ENCODE results near the gene ITGAX. TPM values are rescaled to one million over a fixed set of nuclear protein-coding genes. Genes with fewer than 3 reads are reported as not detected.

The ITGAX gene
- total RNA-seq, 1 experiment from 2014 or later: not detected

DNA sequence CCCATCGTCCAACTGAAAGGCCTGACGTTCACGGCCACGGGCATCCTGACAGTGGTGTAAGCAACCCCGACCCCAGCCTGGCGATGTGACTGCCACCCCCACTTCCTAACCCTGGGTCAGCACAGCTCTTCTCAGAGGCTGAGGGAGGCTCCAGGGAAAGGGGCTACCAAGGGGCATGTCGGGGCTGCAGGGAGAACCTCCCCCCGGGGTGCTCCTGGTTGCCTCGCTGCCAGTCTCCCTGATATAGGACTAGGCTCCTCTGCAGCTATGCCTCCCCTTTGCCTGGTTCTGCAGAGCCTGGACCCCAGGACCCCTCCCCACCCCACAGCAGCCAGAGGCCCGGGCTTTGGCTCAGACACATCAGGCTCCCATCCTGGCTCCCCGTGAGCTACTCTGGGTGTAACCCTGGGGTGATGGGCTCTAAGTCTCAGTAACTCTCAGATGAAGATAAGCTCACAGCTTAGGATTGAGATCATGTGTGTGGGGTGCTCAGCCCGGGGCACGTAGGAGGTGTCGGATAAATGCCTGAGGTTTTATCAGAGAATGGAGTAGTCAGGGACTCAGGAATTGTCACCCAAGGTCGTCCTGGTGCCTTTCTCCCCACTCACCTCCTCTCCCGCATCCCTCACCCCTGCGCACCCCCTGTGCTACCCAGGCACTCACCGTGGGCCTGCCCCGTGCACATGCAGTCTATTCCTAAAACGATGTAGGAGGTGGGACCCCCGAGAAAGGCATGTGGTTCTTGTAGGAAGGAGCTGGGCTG, 48.8 kb downstream of the ITGAX start:
- H3K36me3 ChIP-seq (ENCODE audit: insufficient read depth, low read length, poor library complexity, severe bottlenecking): no peaks in the 10 kb centered on the region
- peak overlapping the region; percentile 37 for H3K4me3 ChIP-seq (ENCODE audit: low read depth, low read length, poor library complexity, severe bottlenecking)
- intact Hi-C loops (cut with micrococcal nuclease; ENCODE audit: unreplicated experiment): no loop called here
- POLR2A ChIA-PET (ENCODE audit: low non-redundant PET): no interaction called here
- CTCF ChIA-PET: no interaction called here
- no peak overlapping the region for H3K27ac ChIP-seq (ENCODE audit: low read depth, low read length, poor library complexity, severe bottlenecking)
- H3K4me1 ChIP-seq (ENCODE audit: insufficient read depth, low read length, poor library complexity, severe bottlenecking): no peaks in the 10 kb centered on the region
- DNase-seq (ENCODE audit: low spot score): no peak
- no peaks in the 10 kb centered on the region for H3K27me3 ChIP-seq (replicated peaks; ENCODE audit: insufficient read depth, low read depth, low read length, poor library complexity)
- H3K9me3 ChIP-seq (ENCODE audit: low read depth, low read length, poor library complexity, severe bottlenecking): no peaks in the 10 kb centered on the region
- TSS peak; percentile 54 for BruUV-seq (replicated peaks)
- TF ChIP-seq CTCF (conservative IDR thresholded peaks at IDR 0.05; ENCODE audit: low read depth, low read length) (no peak), EZH2 (IDR thresholded peaks at IDR 0.05; ENCODE audit: borderline replicate concordance, low read depth, low read length, poor library complexity, severe bottlenecking) (no peak)

- Histone ChIP-seq H3K27ac (ENCODE audit: low read depth, low read length, poor library complexity, severe bottlenecking) (no peak overlapping the region), H3K9me3 (ENCODE audit: low read depth, low read length, poor library complexity, severe bottlenecking) (no peaks in the 10 kb centered on the region), H3K36me3 (ENCODE audit: insufficient read depth, low read length, poor library complexity, severe bottlenecking) (no peaks in the 10 kb centered on the region), H3K4me1 (ENCODE audit: insufficient read depth, low read length, poor library complexity, severe bottlenecking) (no peaks in the 10 kb centered on the region), H3K4me3 (ENCODE audit: low read depth, low read length, poor library complexity, severe bottlenecking) (peak overlapping the region; percentile 37), H3K27me3 (replicated peaks; ENCODE audit: insufficient read depth, low read depth, low read length, poor library complexity) (no peaks in the 10 kb centered on the region)
- intact Hi-C loops (cut with micrococcal nuclease; ENCODE audit: unreplicated experiment): no loop called here
- peak; percentile 55 for DNase-seq (ENCODE audit: low spot score)
- ChIA-PET CTCF (no interaction called here), POLR2A (ENCODE audit: low non-redundant PET) (no interaction called here)
- no TSS peak for BruUV-seq (replicated peaks)
- TF ChIP-seq CTCF (conservative IDR thresholded peaks at IDR 0.05; ENCODE audit: low read depth, low read length): no peak
- no peak for TF ChIP-seq EZH2 (IDR thresholded peaks at IDR 0.05; ENCODE audit: borderline replicate concordance, low read depth, low read length, poor library complexity, severe bottlenecking)
Observed at GRCh38 chr16:31404353-31405064, 49.5 kb downstream of the ITGAX start.

DNA sequence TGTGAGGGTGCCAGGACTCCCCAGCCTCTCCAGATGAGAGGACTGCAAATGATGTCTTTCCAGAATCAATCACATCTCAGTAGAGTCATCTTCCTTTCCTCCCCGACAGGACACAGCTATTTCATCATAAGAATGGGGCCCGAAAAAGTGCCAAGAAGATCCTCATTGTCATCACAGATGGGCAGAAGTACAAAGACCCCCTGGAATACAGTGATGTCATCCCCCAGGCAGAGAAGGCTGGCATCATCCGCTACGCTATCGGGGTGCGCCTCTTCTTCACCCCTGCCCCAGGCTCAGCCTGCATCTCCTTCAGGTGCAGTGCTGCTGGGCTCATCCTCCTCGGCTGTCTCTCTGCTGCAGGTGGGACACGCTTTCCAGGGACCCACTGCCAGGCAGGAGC, 52.4 kb downstream of the ITGAX start:
- Histone ChIP-seq H3K27me3 (replicated peaks; ENCODE audit: insufficient read depth, low read depth, low read length, poor library complexity) (no peaks in the 10 kb centered on the region), H3K36me3 (ENCODE audit: insufficient read depth, low read length, poor library complexity, severe bottlenecking) (no peaks in the 10 kb centered on the region), H3K4me1 (ENCODE audit: insufficient read depth, low read length, poor library complexity, severe bottlenecking) (no peaks in the 10 kb centered on the region), H3K9me3 (ENCODE audit: low read depth, low read length, poor library complexity, severe bottlenecking) (no peaks in the 10 kb centered on the region), H3K27ac (ENCODE audit: low read depth, low read length, poor library complexity, severe bottlenecking) (no peak overlapping the region), H3K4me3 (ENCODE audit: low read depth, low read length, poor library complexity, severe bottlenecking) (no peak overlapping the region)
- no peak for TF ChIP-seq CTCF (conservative IDR thresholded peaks at IDR 0.05; ENCODE audit: low read depth, low read length)
- no peak for TF ChIP-seq EZH2 (IDR thresholded peaks at IDR 0.05; ENCODE audit: borderline replicate concordance, low read depth, low read length, poor library complexity, severe bottlenecking)
- POLR2A ChIA-PET (ENCODE audit: low non-redundant PET): no interaction called here
- intact Hi-C loops (cut with micrococcal nuclease; ENCODE audit: unreplicated experiment): no loop called here
- BruUV-seq (replicated peaks): no TSS peak
- DNase-seq (ENCODE audit: low spot score): no peak
- CTCF ChIA-PET: no interaction called here

All from A673 (cell line).